HepG2 (cell line): ENCODE results near the gene GNAL. TPM values are rescaled to one million over a fixed set of nuclear protein-coding genes. Genes with fewer than 3 reads are reported as not detected.

Experiments used
- CAMTA2 ChIP-seq: sonication (generic); formaldehyde crosslinking; IDR thresholded peaks from 2 replicates; pipeline ENCODE4 v1.4.0; 2020; ENCODE audit warnings: mild to moderate bottlenecking, missing genetic modification reagents, borderline replicate concordance
- E2F1 ChIP-seq: sonication (generic); formaldehyde crosslinking; IDR thresholded peaks from 2 replicates; pipeline ENCODE4 v1.5.0; 2020; ENCODE audit warnings: missing genetic modification reagents
- EP300 ChIP-seq, 3 experiments: sonication (generic) in 1 of 3; formaldehyde crosslinking in 1 of 3; IDR thresholded peaks; 2 replicates each; pipeline versions ENCODE4 v1.5.1 to v1.6.1; 2011 to 2020; ENCODE audit warnings: low read depth in 2 of 3, low read length in 2 of 3, borderline replicate concordance in 1 of 3, improper control_type of control experiment in 1 of 3, mild to moderate bottlenecking in 1 of 3, missing genetic modification reagents in 1 of 3, moderate library complexity in 1 of 3
- GZF1 ChIP-seq: sonication (generic); formaldehyde crosslinking; IDR thresholded peaks from 2 replicates; pipeline ENCODE4 v1.5.1; 2020; ENCODE audit warnings: mild to moderate bottlenecking, missing genetic modification reagents
- KLF12 ChIP-seq: sonication (generic); formaldehyde crosslinking; IDR thresholded peaks from 2 replicates; pipeline ENCODE4 v1.4.0; 2020; ENCODE audit warnings: missing genetic modification reagents, borderline replicate concordance
- RERE ChIP-seq: IDR thresholded peaks from 2 replicates; pipeline ENCODE4 v1.6.1; 2016; ENCODE audit warnings: low read depth, missing genetic modification reagents, missing compliant biosample characterization
- ZMYM2 ChIP-seq: sonication (generic); formaldehyde crosslinking; IDR thresholded peaks from 2 replicates; pipeline ENCODE4 v1.8.0; 2022; ENCODE audit warnings: mild to moderate bottlenecking, missing genetic modification reagents
- ZNF3 ChIP-seq: IDR thresholded peaks from 2 replicates; pipeline ENCODE4 v1.7.0; 2017; ENCODE audit warnings: inconsistent platforms
- ZNF331 ChIP-seq: sonication (generic); formaldehyde crosslinking; IDR thresholded peaks from 2 replicates; pipeline ENCODE4 v1.4.0; 2020; ENCODE audit warnings: missing genetic modification reagents
- ZNF383 ChIP-seq: sonication (generic); formaldehyde crosslinking; IDR thresholded peaks from 2 replicates; pipeline ENCODE4 v1.4.0; 2020; ENCODE audit warnings: missing genetic modification reagents, mild to moderate bottlenecking, borderline replicate concordance
- ZNF7 ChIP-seq: IDR thresholded peaks from 2 replicates; pipeline ENCODE4 v1.6.1; 2016; ENCODE audit warnings: missing biosample characterization, missing genetic modification reagents
- ZNF747 ChIP-seq: sonication (generic); formaldehyde crosslinking; IDR thresholded peaks from 2 replicates; pipeline ENCODE4 v1.8.1; 2023; ENCODE audit warnings: missing genetic modification reagents, mild to moderate bottlenecking, borderline replicate concordance
- ZNF784 ChIP-seq: sonication (generic); formaldehyde crosslinking; IDR thresholded peaks from 2 replicates; pipeline ENCODE4 v1.5.1; 2020; ENCODE audit warnings: missing genetic modification reagents, mild to moderate bottlenecking, borderline replicate concordance
- ZNF792 ChIP-seq: IDR thresholded peaks from 2 replicates; pipeline ENCODE4 v1.6.1; 2016
- polyA plus RNA-seq, 8 experiments: library from polyadenylated mRNA; depleted of rRNA in 3 of 8; stranded (reverse) in 7 of 8; unstranded in 1 of 8; fragments of >200 nt; fragmentation: Illumina TruSeq in 4 of 8; extraction: Trizol in 4 of 8; gene quantifications; 2 replicates each; pipeline versions ENCODE4 v1.2.1 to v1.2.3, GENCODE V29; 2011 to 2016; ENCODE audit warnings: low read depth in 4 of 8, missing spikeins in 1 of 8, mixed read lengths in 1 of 8; ENCODE audit not compliant: insufficient read depth in 1 of 8
- total RNA-seq, 5 experiments: library from RNA; depleted of rRNA; stranded (reverse); fragments of >200 nt; fragmentation: Illumina TruSeq; extraction: Trizol; gene quantifications; 2 replicates each; pipeline ENCODE4 v1.2.3, GENCODE V29; 2016; ENCODE audit warnings: low read depth in 1 of 5
- TF ChIP-seq, protein P1 (sequence below): IDR thresholded peaks from 2 replicates; pipeline ENCODE4 v1.4.0; 2020; ENCODE audit warnings: mild to moderate bottlenecking, missing genetic modification reagents
- TF ChIP-seq, protein P2 (sequence below): sonication (generic); formaldehyde crosslinking; IDR thresholded peaks from 2 replicates; pipeline ENCODE4 v1.8.0; 2022; ENCODE audit warnings: mild to moderate bottlenecking, missing genetic modification reagents

The GNAL gene
- total and polyA plus RNA-seq, 2 of the 13 experiments (the other 11 are each of a cell fraction or from before 2014, with no cell fraction given): 0.87 to 1.4 TPM

- no peak for TF ChIP-seq E2F1 (CRISPR knock-in tag)
- TF ChIP-seq ZMYM2 (CRISPR knock-in tag): no peak
- no peak for TF ChIP-seq ZNF383 (CRISPR knock-in tag)
- no peak for TF ChIP-seq ZNF3 (CRISPR knock-in tag)
- TF ChIP-seq, protein P1, sequence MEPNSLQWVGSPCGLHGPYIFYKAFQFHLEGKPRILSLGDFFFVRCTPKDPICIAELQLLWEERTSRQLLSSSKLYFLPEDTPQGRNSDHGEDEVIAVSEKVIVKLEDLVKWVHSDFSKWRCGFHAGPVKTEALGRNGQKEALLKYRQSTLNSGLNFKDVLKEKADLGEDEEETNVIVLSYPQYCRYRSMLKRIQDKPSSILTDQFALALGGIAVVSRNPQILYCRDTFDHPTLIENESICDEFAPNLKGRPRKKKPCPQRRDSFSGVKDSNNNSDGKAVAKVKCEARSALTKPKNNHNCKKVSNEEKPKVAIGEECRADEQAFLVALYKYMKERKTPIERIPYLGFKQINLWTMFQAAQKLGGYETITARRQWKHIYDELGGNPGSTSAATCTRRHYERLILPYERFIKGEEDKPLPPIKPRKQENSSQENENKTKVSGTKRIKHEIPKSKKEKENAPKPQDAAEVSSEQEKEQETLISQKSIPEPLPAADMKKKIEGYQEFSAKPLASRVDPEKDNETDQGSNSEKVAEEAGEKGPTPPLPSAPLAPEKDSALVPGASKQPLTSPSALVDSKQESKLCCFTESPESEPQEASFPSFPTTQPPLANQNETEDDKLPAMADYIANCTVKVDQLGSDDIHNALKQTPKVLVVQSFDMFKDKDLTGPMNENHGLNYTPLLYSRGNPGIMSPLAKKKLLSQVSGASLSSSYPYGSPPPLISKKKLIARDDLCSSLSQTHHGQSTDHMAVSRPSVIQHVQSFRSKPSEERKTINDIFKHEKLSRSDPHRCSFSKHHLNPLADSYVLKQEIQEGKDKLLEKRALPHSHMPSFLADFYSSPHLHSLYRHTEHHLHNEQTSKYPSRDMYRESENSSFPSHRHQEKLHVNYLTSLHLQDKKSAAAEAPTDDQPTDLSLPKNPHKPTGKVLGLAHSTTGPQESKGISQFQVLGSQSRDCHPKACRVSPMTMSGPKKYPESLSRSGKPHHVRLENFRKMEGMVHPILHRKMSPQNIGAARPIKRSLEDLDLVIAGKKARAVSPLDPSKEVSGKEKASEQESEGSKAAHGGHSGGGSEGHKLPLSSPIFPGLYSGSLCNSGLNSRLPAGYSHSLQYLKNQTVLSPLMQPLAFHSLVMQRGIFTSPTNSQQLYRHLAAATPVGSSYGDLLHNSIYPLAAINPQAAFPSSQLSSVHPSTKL (CRISPR knock-in tag): peak; percentile 67
- TF ChIP-seq EP300 (IDR thresholded peaks at IDR 0.05; ENCODE audit: low read depth in 2 of 2, low read length in 2 of 2): no peak
- TF ChIP-seq EP300 (CRISPR knock-in tag; IDR thresholded peaks at IDR 0.05; ENCODE audit: borderline replicate concordance): no peak
- no peak for TF ChIP-seq ZNF331 (CRISPR knock-in tag)
- TF ChIP-seq KLF12 (CRISPR knock-in tag): peak; percentile 42; the same call in 1 of the 2 replicates
- peak; percentile 100 for TF ChIP-seq GZF1
- TF ChIP-seq ZNF784 (CRISPR knock-in tag): peak; percentile 52; the same call in 1 of the 2 replicates
- no peak; the same call in 1 of the 2 replicates for TF ChIP-seq ZNF792
- no peak for TF ChIP-seq CAMTA2 (CRISPR knock-in tag)
- TF ChIP-seq, protein P2, sequence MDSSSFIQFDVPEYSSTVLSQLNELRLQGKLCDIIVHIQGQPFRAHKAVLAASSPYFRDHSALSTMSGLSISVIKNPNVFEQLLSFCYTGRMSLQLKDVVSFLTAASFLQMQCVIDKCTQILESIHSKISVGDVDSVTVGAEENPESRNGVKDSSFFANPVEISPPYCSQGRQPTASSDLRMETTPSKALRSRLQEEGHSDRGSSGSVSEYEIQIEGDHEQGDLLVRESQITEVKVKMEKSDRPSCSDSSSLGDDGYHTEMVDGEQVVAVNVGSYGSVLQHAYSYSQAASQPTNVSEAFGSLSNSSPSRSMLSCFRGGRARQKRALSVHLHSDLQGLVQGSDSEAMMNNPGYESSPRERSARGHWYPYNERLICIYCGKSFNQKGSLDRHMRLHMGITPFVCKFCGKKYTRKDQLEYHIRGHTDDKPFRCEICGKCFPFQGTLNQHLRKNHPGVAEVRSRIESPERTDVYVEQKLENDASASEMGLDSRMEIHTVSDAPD (CRISPR knock-in tag): no peak
- no peak for TF ChIP-seq ZNF747 (CRISPR knock-in tag)
- no peak for TF ChIP-seq ZNF7 (CRISPR knock-in tag)
- TF ChIP-seq RERE (CRISPR knock-in tag): 0 out of 2 replicates have a peak, but pooled peaks have one; percentile 13
Measured at GRCh38 chr18:11688972-11689668, at the start of gene GNAL (continued).
